Activated CD8-positive, alpha-beta T cell treated with anti-CD3 and anti-CD28 coated beads for 36 hours (primary cell): ENCODE results near the gene RAB12. TPM values are rescaled to one million over a fixed set of nuclear protein-coding genes. Genes with fewer than 3 reads are reported as not detected.
"Not testable (repeated sequence)": the region's sequence is repeated elsewhere in the genome, so short reads cannot be mapped to it uniquely, and the experiment has no call there.

Source experiments
- ATAC-seq: fragments of 200-7000 bp; cut with Tn5 transposase; one replicate; pipeline ENCODE4 v1.10.0; 2021; ENCODE audit warnings: mild to moderate bottlenecking, moderate library complexity
- CTCF ChIA-PET: fragments of 350-600 bp; sonication (Branson Sonifier 250); formaldehyde crosslinking; loops from one replicate; lab custom pipeline; 2021; ENCODE audit warnings: antibody characterized with exemption; lab: Charles Lee
- POLR2A ChIA-PET: fragments of 350-600 bp; sonication (Branson Sonifier 250); formaldehyde crosslinking; loops from one replicate; lab custom pipeline; 2021; ENCODE audit warnings: antibody characterized with exemption; lab: Charles Lee
- DNase-seq: peaks from one replicate; pipeline ENCODE4 v3.0.0-alpha.2; 2020
- H3K27ac Mint-ChIP-seq: one replicate; pipeline ENCODE4 v1.8.0; 2021; ENCODE audit warnings: mild to moderate bottlenecking, mixed read lengths
- H3K27me3 Mint-ChIP-seq: one replicate; pipeline ENCODE4 v1.8.0; 2021; ENCODE audit warnings: mixed read lengths
- H3K36me3 Mint-ChIP-seq: one replicate; pipeline ENCODE4 v1.8.0; 2021; ENCODE audit warnings: low read depth, mixed read lengths
- H3K4me1 Mint-ChIP-seq: one replicate; pipeline ENCODE4 v1.8.0; 2021; ENCODE audit warnings: low read depth, mixed read lengths
- H3K4me3 Mint-ChIP-seq: one replicate; pipeline ENCODE4 v1.8.0; 2021; ENCODE audit warnings: mild to moderate bottlenecking, moderate library complexity, mixed read lengths
- H3K9me3 Mint-ChIP-seq: one replicate; pipeline ENCODE4 v1.8.0; 2021; ENCODE audit warnings: mixed read lengths
- CTCF ChIP-seq: fragments of 200-600 bp; IDR thresholded peaks from one replicate; pipeline ENCODE4 v1.8.0; 2022; ENCODE audit warnings: antibody characterized with exemption, mild to moderate bottlenecking
- intact Hi-C: fragments of 100-400 bp; cut with micrococcal nuclease; formaldehyde crosslinking; loops from one replicate; pipeline ENCODE4 v1.10.0; 2022
- total RNA-seq, 2 experiments: library from RNA; stranded (reverse); gene quantifications; one replicate each; pipeline ENCODE4 v1.2.3, GENCODE V29; 2021

RAB12 gene
- total RNA-seq, 2 experiments from 2014 or later = 11.9 to 13.7 TPM

- H3K4me3 Mint-ChIP-seq = no peak overlapping the region
- no peaks in the 10 kb centered on the region for H3K9me3 Mint-ChIP-seq
- no peaks in the 10 kb centered on the region for H3K36me3 Mint-ChIP-seq
- ChIA-PET POLR2A (no interaction called here), CTCF (interaction anchor here (1.7 kb wide), 1 partner anchor 8 kb away, joined by 5 read pairs; no protein-coding TSS in a partner anchor)
- ATAC-seq = no peak
- no peak for TF ChIP-seq CTCF
- H3K27ac Mint-ChIP-seq = no peak overlapping the region
- DNase-seq = no peak
- H3K4me1 Mint-ChIP-seq = no peaks in the 10 kb centered on the region
- H3K27me3 Mint-ChIP-seq = peaks cover 6% of the 10 kb centered on the region
- intact Hi-C loops = no loop called here
These were observed 46.3 kb upstream of the RAB12 start for GRCh38 chr18:8562919-8563318.

- Mint-ChIP-seq H3K27ac (no peak overlapping the region), H3K4me1 (no peaks in the 10 kb centered on the region), H3K9me3 (no peaks in the 10 kb centered on the region), H3K27me3 (peaks cover 6% of the 10 kb centered on the region), H3K36me3 (no peaks in the 10 kb centered on the region), H3K4me3 (no peak overlapping the region)
- ATAC-seq (no peak), DNase-seq (no peak)
- TF ChIP-seq CTCF = no peak
- intact Hi-C loops = no loop called here
- POLR2A ChIA-PET = no interaction called here
- CTCF ChIA-PET = interaction anchor here (1.4 kb wide), 1 partner anchor 9 kb away, joined by 5 read pairs; no protein-coding TSS in a partner anchor
These were observed 37.8 kb upstream of the RAB12 start for GRCh38 chr18:8571399-8571798.

- intact Hi-C loops, ATAC-seq, POLR2A ChIA-PET, H3K4me1 Mint-ChIP-seq, H3K9me3 Mint-ChIP-seq, CTCF ChIA-PET, H3K4me3 Mint-ChIP-seq, DNase-seq, H3K27ac Mint-ChIP-seq, H3K36me3 Mint-ChIP-seq: not testable (repeated sequence)
- peaks cover 15% of the 10 kb centered on the region for H3K27me3 Mint-ChIP-seq
These were observed 35.5 kb upstream of the RAB12 start for GRCh38 chr18:8573766-8574165.

GRCh38 chr18:8584798-8585197 lies 24.4 kb upstream of the RAB12 start:
- intact Hi-C loops = no loop called here
- H3K36me3 Mint-ChIP-seq = no peaks in the 10 kb centered on the region
- POLR2A ChIA-PET = no interaction called here
- peaks cover 3% of the 10 kb centered on the region for H3K9me3 Mint-ChIP-seq
- peaks cover 5% of the 10 kb centered on the region for H3K27me3 Mint-ChIP-seq
- DNase-seq (no peak), ATAC-seq (no peak)
- H3K27ac Mint-ChIP-seq = no peak overlapping the region
- H3K4me3 Mint-ChIP-seq = no peak overlapping the region
- no peak for TF ChIP-seq CTCF
- CTCF ChIA-PET = no interaction called here
- no peaks in the 10 kb centered on the region for H3K4me1 Mint-ChIP-seq

GRCh38 chr18:8586941-8587340 lies 22.3 kb upstream of the RAB12 start:
- Mint-ChIP-seq H3K9me3 (peaks cover 6% of the 10 kb centered on the region), H3K4me3 (no peak overlapping the region), H3K4me1 (no peaks in the 10 kb centered on the region), H3K27ac (no peak overlapping the region), H3K27me3 (peaks cover 2% of the 10 kb centered on the region), H3K36me3 (no peaks in the 10 kb centered on the region)
- DNase-seq (no peak), ATAC-seq (no peak)
- CTCF ChIA-PET = no interaction called here
- POLR2A ChIA-PET = no interaction called here
- TF ChIP-seq CTCF = no peak
- intact Hi-C loops = no loop called here

GRCh38 chr18:8595445-8595844 lies 13.8 kb upstream of the RAB12 start:
- no peak overlapping the region for H3K4me3 Mint-ChIP-seq
- ChIA-PET POLR2A (no interaction called here), CTCF (no interaction called here)
- intact Hi-C loops = no loop called here
- no peak for TF ChIP-seq CTCF
- H3K36me3 Mint-ChIP-seq = no peaks in the 10 kb centered on the region
- no peak overlapping the region for H3K27ac Mint-ChIP-seq
- ATAC-seq = no peak
- no peaks in the 10 kb centered on the region for H3K4me1 Mint-ChIP-seq
- H3K27me3 Mint-ChIP-seq = no peaks in the 10 kb centered on the region
- no peaks in the 10 kb centered on the region for H3K9me3 Mint-ChIP-seq
- DNase-seq = no peak
